Hepatocyte (in vitro differentiated cells): ENCODE results near the gene SSBP1. TPM values are rescaled to one million over a fixed set of nuclear protein-coding genes. Genes with fewer than 3 reads are reported as not detected.
A peak's percentile ranks its signal among the peaks of the same experiment; 100 is the strongest.

Experiments used
- DNase-seq: peaks from one replicate; pipeline ENCODE4 v3.0.0-alpha.2; 2016; ENCODE audit warnings: low spot score
- H2AFZ ChIP-seq: fragments of 200-600 bp; sonication (generic); 2 replicates; pipeline ENCODE4 v1.6.0; 2016; ENCODE audit warnings: antibody characterized with exemption, mild to moderate bottlenecking
- H3K27ac ChIP-seq: fragments of 200-600 bp; sonication (generic); 2 replicates; pipeline ENCODE4 v1.5.1; 2016; ENCODE audit warnings: mild to moderate bottlenecking
- H3K27me3 ChIP-seq: fragments of 200-600 bp; sonication (generic); 2 replicates; pipeline ENCODE4 v1.6.1; 2016
- H3K36me3 ChIP-seq: fragments of 200-600 bp; sonication (generic); replicated peaks from 2 replicates; pipeline ENCODE4 v1.5.1; 2016; ENCODE audit warnings: low read depth; ENCODE audit not compliant: insufficient read depth
- H3K4me1 ChIP-seq: fragments of 200-600 bp; sonication (generic); 2 replicates; pipeline ENCODE4 v1.5.1; 2016; ENCODE audit warnings: mild to moderate bottlenecking, moderate library complexity; ENCODE audit not compliant: insufficient read depth
- H3K4me2 ChIP-seq: fragments of 200-600 bp; sonication (generic); 2 replicates; pipeline ENCODE4 v1.6.0; 2016
- H3K4me3 ChIP-seq: fragments of 200-600 bp; sonication (generic); 2 replicates; pipeline ENCODE4 v1.5.1; 2016; ENCODE audit warnings: mild to moderate bottlenecking
- H3K79me2 ChIP-seq: fragments of 200-600 bp; sonication (generic); 2 replicates; pipeline ENCODE4 v1.6.0; 2017; ENCODE audit warnings: mild to moderate bottlenecking
- H3K9me2 ChIP-seq: fragments of 200-600 bp; sonication (generic); replicated peaks from 2 replicates; pipeline ENCODE4 v1.6.0; 2017; ENCODE audit warnings: mild to moderate bottlenecking; ENCODE audit not compliant: insufficient read depth
- H3K9me3 ChIP-seq: fragments of 200-600 bp; sonication (generic); 2 replicates; pipeline ENCODE4 v1.5.1; 2016; ENCODE audit warnings: low read depth, mild to moderate bottlenecking
- H4K20me1 ChIP-seq: fragments of 200-600 bp; sonication (generic); 2 replicates; pipeline ENCODE4 v1.6.0; 2016; ENCODE audit warnings: mild to moderate bottlenecking; ENCODE audit not compliant: insufficient read depth, poor library complexity, severe bottlenecking
- EZH2 ChIP-seq: fragments of 200-600 bp; sonication (generic); IDR thresholded peaks from 2 replicates; pipeline ENCODE4 v1.6.1; 2016; ENCODE audit warnings: antibody characterized with exemption, mild to moderate bottlenecking, borderline replicate concordance
- EZH2phosphoT487 ChIP-seq: fragments of 200-600 bp; sonication (generic); IDR thresholded peaks from one replicate; pipeline ENCODE4 v1.6.1; 2018; ENCODE audit warnings: antibody characterized with exemption, mild to moderate bottlenecking, low read depth, moderate library complexity; ENCODE audit not compliant: unreplicated experiment, severe bottlenecking
- WGBS: methylation state at CpG from one replicate; pipeline ENCODE4 v1.1.6; 2016; ENCODE audit warnings: low lambda C conversion rate; ENCODE audit errors: missing lambda C conversion rate; 5-methylcytosine and 5-hydroxymethylcytosine counted together
- polyA plus RNA-seq: library from polyadenylated mRNA; unstranded; fragments of >200 nt; fragmentation: Nextera tagmentation; extraction: Ambion mirVana; gene quantifications from 2 replicates; pipeline ENCODE4 v1.2.1, GENCODE V29; 2016
- total RNA-seq: library from RNA; depleted of rRNA; stranded (reverse); fragments of >200 nt; gene quantifications from 2 replicates; pipeline ENCODE4 v1.2.3, GENCODE V29; 2014
- TF ChIP-seq, protein P1 (sequence below): fragments of 200-600 bp; sonication (generic); IDR thresholded peaks from 2 replicates; pipeline ENCODE4 v1.5.1; 2016; ENCODE audit warnings: antibody characterized with exemption, mild to moderate bottlenecking; ENCODE audit not compliant: poor library complexity

The SSBP1 gene
- total and polyA plus RNA-seq, 2 experiments from 2014 or later = 186 to 212 TPM

DNA sequence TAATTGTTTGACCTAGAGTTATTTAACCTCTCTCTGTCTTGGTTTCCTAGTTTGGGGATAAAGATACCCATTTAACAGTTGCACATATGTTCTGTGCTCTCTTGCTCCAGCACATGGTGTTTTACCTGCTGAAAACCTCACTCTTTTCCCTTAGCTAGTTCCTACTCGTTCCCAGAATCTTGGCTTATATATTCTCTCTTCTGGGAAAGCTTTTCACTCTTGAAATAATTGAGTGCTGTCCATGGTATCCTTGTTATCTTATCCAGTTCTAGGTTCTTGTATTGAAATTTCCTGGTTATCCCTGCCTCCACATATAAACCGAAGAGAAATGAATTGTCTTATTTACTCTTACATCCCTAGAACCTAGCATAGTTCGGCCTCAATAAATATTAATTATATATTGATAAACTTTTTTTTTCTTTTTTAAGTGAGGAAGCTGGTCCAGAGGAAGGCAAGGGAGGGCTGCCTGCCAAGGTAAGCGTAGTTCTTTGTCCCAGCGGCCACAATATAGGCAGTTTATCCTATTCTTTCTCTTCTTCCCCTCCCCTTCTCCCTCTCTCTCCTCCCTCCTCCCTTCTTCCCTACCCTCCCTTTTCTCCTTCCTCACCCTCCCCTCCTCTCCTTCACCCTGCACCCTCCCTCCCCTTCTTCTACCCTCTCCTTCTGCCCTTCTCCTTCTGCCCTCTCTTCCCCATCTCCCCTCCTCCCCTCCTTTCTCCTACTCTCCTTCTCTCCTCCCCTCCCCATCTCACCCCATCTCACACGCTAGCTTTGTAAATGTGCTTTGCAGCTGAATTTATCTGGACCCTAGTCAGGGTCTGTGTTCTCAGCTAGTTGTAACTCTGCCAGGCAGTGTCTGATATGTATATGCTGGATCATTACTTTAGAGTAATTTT is 22.1 kb upstream of the SSBP1 start:
- H3K9me2 ChIP-seq = no peaks in the 10 kb centered on the region
- peak overlapping the region; percentile 65 for H3K4me2 ChIP-seq
- H4K20me1 ChIP-seq = no peaks in the 10 kb centered on the region
- WGBS = 64% methylated on average over 6 of the region's 6 CpGs
- no peaks in the 10 kb centered on the region for H3K79me2 ChIP-seq
- H3K36me3 ChIP-seq = no peaks in the 10 kb centered on the region
- TF ChIP-seq EZH2phosphoT487 (no peak), EZH2 (no peak)
- TF ChIP-seq, protein P1, sequence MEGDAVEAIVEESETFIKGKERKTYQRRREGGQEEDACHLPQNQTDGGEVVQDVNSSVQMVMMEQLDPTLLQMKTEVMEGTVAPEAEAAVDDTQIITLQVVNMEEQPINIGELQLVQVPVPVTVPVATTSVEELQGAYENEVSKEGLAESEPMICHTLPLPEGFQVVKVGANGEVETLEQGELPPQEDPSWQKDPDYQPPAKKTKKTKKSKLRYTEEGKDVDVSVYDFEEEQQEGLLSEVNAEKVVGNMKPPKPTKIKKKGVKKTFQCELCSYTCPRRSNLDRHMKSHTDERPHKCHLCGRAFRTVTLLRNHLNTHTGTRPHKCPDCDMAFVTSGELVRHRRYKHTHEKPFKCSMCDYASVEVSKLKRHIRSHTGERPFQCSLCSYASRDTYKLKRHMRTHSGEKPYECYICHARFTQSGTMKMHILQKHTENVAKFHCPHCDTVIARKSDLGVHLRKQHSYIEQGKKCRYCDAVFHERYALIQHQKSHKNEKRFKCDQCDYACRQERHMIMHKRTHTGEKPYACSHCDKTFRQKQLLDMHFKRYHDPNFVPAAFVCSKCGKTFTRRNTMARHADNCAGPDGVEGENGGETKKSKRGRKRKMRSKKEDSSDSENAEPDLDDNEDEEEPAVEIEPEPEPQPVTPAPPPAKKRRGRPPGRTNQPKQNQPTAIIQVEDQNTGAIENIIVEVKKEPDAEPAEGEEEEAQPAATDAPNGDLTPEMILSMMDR = no peak
- H3K27me3 ChIP-seq = no peaks in the 10 kb centered on the region
- no peak overlapping the region for H3K4me3 ChIP-seq
- no peak overlapping the region for H2AFZ ChIP-seq
- DNase-seq = no peak
- H3K27ac ChIP-seq = peak overlapping the region; percentile 35
- H3K9me3 ChIP-seq = no peaks in the 10 kb centered on the region
- peaks cover 13% of the 10 kb centered on the region for H3K4me1 ChIP-seq

DNA sequence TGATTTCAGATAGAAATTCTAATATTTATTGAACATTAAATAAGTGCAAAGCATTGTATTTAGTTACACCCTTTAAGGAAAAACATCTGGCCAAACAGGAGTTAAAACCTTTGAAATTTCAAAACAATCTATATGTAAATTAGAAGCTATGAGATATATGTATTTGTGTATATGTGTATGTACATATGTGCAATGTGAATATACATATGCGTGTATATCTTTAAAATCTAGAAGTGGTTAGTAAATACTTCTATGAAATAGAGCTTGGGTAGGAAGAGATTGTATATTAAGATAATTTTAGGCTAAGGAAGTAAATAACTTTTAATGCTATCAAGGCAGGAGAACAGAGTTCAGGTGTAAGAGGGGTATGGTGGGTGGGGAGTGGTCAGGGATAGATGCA is 20.7 kb upstream of the SSBP1 start:
- no peaks in the 10 kb centered on the region for H4K20me1 ChIP-seq
- no peaks in the 10 kb centered on the region for H3K27me3 ChIP-seq
- H3K4me3 ChIP-seq = no peak overlapping the region
- no peak overlapping the region for H2AFZ ChIP-seq
- no peaks in the 10 kb centered on the region for H3K36me3 ChIP-seq
- no peak overlapping the region for H3K4me2 ChIP-seq
- no peak for DNase-seq
- H3K4me1 ChIP-seq = peaks cover 13% of the 10 kb centered on the region
- 100% methylated on average over 1 of the region's 1 CpG for WGBS
- H3K9me2 ChIP-seq = no peaks in the 10 kb centered on the region
- H3K27ac ChIP-seq = no peak overlapping the region
- no peak for TF ChIP-seq EZH2phosphoT487
- TF ChIP-seq, protein P1 = no peak
- TF ChIP-seq EZH2 = no peak
- H3K9me3 ChIP-seq = no peaks in the 10 kb centered on the region
- H3K79me2 ChIP-seq = no peaks in the 10 kb centered on the region

DNA sequence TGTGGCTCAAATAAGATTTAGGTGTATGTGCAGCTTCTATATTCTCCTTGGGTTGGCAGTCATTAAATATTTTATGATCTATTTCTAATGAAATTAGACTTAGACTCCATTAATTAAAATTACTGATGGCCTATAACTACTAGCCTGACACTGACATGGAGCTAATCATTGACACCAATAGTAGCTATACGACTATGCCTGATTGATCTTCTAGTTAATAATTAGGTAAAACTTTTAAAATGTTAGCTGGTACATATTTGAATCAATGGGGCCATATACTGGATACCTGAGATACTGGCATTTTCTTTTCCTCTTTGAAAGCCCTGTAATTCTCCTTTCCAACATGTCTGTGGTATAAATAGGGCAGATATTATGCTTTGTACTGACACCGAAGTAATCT is 15.6 kb upstream of the SSBP1 start:
- H2AFZ ChIP-seq = no peak overlapping the region
- H3K4me3 ChIP-seq = no peak overlapping the region
- no peaks in the 10 kb centered on the region for H3K4me1 ChIP-seq
- H3K9me3 ChIP-seq = no peaks in the 10 kb centered on the region
- no peaks in the 10 kb centered on the region for H3K9me2 ChIP-seq
- no peaks in the 10 kb centered on the region for H3K36me3 ChIP-seq
- no peaks in the 10 kb centered on the region for H3K79me2 ChIP-seq
- H4K20me1 ChIP-seq = no peaks in the 10 kb centered on the region
- 68% methylated on average over 2 of the region's 2 CpGs for WGBS
- no peak for TF ChIP-seq EZH2phosphoT487
- TF ChIP-seq, protein P1 = no peak
- TF ChIP-seq EZH2 = no peak
- no peaks in the 10 kb centered on the region for H3K27me3 ChIP-seq
- H3K4me2 ChIP-seq = no peak overlapping the region
- H3K27ac ChIP-seq = no peak overlapping the region
- no peak for DNase-seq
